ENCODE measurements around the gene SMAD9.

GRCh38 chr13:36822785-36823184 is 97.3 kb downstream of the SMAD9 start:
- TF ChIP-seq TAF1 (IDR thresholded peaks at IDR 0.05; ENCODE audit: borderline replicate concordance, insufficient read depth, low read length) (no peak), REST (IDR thresholded peaks at IDR 0.05; ENCODE audit: insufficient read depth in 1 of 2, low read depth in 2 of 2, low read length in 2 of 2) (no peak), POLR2AphosphoS5 (IDR thresholded peaks at IDR 0.05; ENCODE audit: low read depth, low read length) (no peak)
